Naive thymus-derived CD8-positive, alpha-beta T cell (primary cell): ENCODE results near the gene MUC2. TPM values are rescaled to one million over a fixed set of nuclear protein-coding genes. Genes with fewer than 3 reads are reported as not detected.
"Not testable (repeated sequence)": the region's sequence is repeated elsewhere in the genome, so short reads cannot be mapped to it uniquely, and the experiment has no call there.

Source experiments
- ATAC-seq, 2 donors: fragments of 150-1000 bp; cut with Tn5 transposase in 1 of 2; sonication (Bioruptor Pico), chemical (Tn5 transposase) in 1 of 2; 1 replicate in 1 of 2; 2 replicates in 1 of 2; pipeline ENCODE4 v1.10.0; 2021; ENCODE audit warnings: mild to moderate bottlenecking in 2 of 2, moderate library complexity in 2 of 2
- POLR2A ChIA-PET: fragments of 350-600 bp; sonication (Branson Sonifier 250); formaldehyde crosslinking; loops from one replicate; lab custom pipeline; 2021; ENCODE audit warnings: antibody characterized with exemption; lab: Charles Lee
- DNase-seq, 10 donors: peaks; one replicate each; pipeline versions ENCODE4 v3.0.0 to v3.0.0-alpha.2; 2020 to 2022
- H3K27ac Mint-ChIP-seq, 10 donors: one replicate each; pipeline ENCODE4 v1.8.0; 2020 to 2022; ENCODE audit warnings: mild to moderate bottlenecking in 10 of 10, mixed read lengths in 10 of 10, moderate library complexity in 4 of 10, inconsistent platforms in 1 of 10
- H3K27me3 Mint-ChIP-seq, 5 donors: one replicate each; pipeline ENCODE4 v1.8.0; 2021 to 2022; ENCODE audit warnings: mixed read lengths in 5 of 5
- H3K36me3 Mint-ChIP-seq, 3 donors: one replicate each; pipeline ENCODE4 v1.8.0; 2020 to 2022; ENCODE audit warnings: mixed read lengths in 3 of 3, mild to moderate bottlenecking in 2 of 3, inconsistent platforms in 1 of 3
- H3K4me1 Mint-ChIP-seq, 4 donors: one replicate each; pipeline ENCODE4 v1.8.0; 2021 to 2022; ENCODE audit warnings: mixed read lengths in 4 of 4
- H3K4me3 Mint-ChIP-seq, 10 donors: one replicate each; pipeline ENCODE4 v1.8.0; 2020 to 2022; ENCODE audit warnings: mild to moderate bottlenecking in 10 of 10, mixed read lengths in 10 of 10, moderate library complexity in 6 of 10, inconsistent platforms in 1 of 10
- H3K9me3 Mint-ChIP-seq, 9 donors: one replicate each; pipeline ENCODE4 v1.8.0; 2020 to 2022; ENCODE audit warnings: mixed read lengths in 9 of 9, mild to moderate bottlenecking in 3 of 9, inconsistent platforms in 1 of 9, moderate library complexity in 1 of 9
- polyA plus RNA-seq, 3 donors: library from polyadenylated mRNA; unstranded; fragments of 300-500 nt; fragmentation: Illumina TruSeq; gene quantifications; one replicate each; pipeline ENCODE4 v1.2.3, GENCODE V29; 2021
- total RNA-seq, 8 experiments: library from RNA in 2 of 8; stranded (reverse) in 2 of 8; gene quantifications; one replicate each; pipeline ENCODE4 v1.2.3 and lab custom pipeline; 2021 to 2026

Gene MUC2
- total and polyA plus RNA-seq, 5 experiments from 2014 or later, result not detected

- H3K4me3 Mint-ChIP-seq, H3K9me3 Mint-ChIP-seq, H3K27me3 Mint-ChIP-seq, ATAC-seq, H3K4me1 Mint-ChIP-seq, H3K27ac Mint-ChIP-seq, H3K36me3 Mint-ChIP-seq, POLR2A ChIA-PET: not testable (repeated sequence)
- peak in 1 of 10 donors; percentile 45 for DNase-seq
Observed at GRCh38 chr11:1115292-1115691, 40.6 kb downstream of the MUC2 start.

GRCh38 chr11:1116104-1116503 is 41.4 kb downstream of the MUC2 start:
- Mint-ChIP-seq H3K4me3 (no peak overlapping the region), H3K9me3 (no peaks in the 10 kb centered on the region), H3K27ac (no peak overlapping the region), H3K4me1 (peaks cover 0 to 3% (median 0%) of the 10 kb centered on the region in 4 donors), H3K27me3 (peaks cover 0 to 3% (median 0%) of the 10 kb centered on the region in 5 donors), H3K36me3 (no peaks in the 10 kb centered on the region)
- POLR2A ChIA-PET, result no interaction called here
- no peak for DNase-seq
- no peak for ATAC-seq

GRCh38 chr11:1116666-1117390 is 42.2 kb downstream of the MUC2 start:
- Mint-ChIP-seq H3K27me3 (peaks cover 0 to 8% (median 0%) of the 10 kb centered on the region in 5 donors), H3K4me3 (no peak overlapping the region), H3K9me3 (no peaks in the 10 kb centered on the region), H3K36me3 (no peaks in the 10 kb centered on the region), H3K4me1 (peaks cover 0 to 3% (median 0%) of the 10 kb centered on the region in 4 donors), H3K27ac (peak overlapping the region in 1 of 10 donors; percentile 18)
- peak in 1 of 10 donors; percentile 52 for DNase-seq
- POLR2A ChIA-PET, result no interaction called here
- ATAC-seq, result no peak

- POLR2A ChIA-PET, result no interaction called here
- H3K27me3 Mint-ChIP-seq, result peaks cover 0 to 9% (median 7%) of the 10 kb centered on the region in 5 donors
- DNase-seq, result peak in 1 of 10 donors; percentile 49
- no peak overlapping the region for H3K4me3 Mint-ChIP-seq
- H3K36me3 Mint-ChIP-seq, result no peaks in the 10 kb centered on the region
- H3K9me3 Mint-ChIP-seq, result no peaks in the 10 kb centered on the region
- no peak for ATAC-seq
- no peak overlapping the region for H3K27ac Mint-ChIP-seq
- H3K4me1 Mint-ChIP-seq, result peaks cover 0 to 3% (median 0%) of the 10 kb centered on the region in 4 donors
Observed at GRCh38 chr11:1117992-1118391, 43.3 kb downstream of the MUC2 start.

- no peak for ATAC-seq
- Mint-ChIP-seq H3K9me3 (peaks cover 0 to 3% (median 0%) of the 10 kb centered on the region in 9 donors), H3K4me1 (peaks cover 0 to 3% (median 0%) of the 10 kb centered on the region in 4 donors), H3K36me3 (no peaks in the 10 kb centered on the region), H3K4me3 (no peak overlapping the region), H3K27me3 (peaks cover 0 to 16% (median 11%) of the 10 kb centered on the region in 5 donors), H3K27ac (no peak overlapping the region)
- POLR2A ChIA-PET, result no interaction called here
- DNase-seq, result no peak
Observed at GRCh38 chr11:1118755-1119603, 44.3 kb downstream of the MUC2 start.

- H3K27ac Mint-ChIP-seq, result no peak overlapping the region
- peak in 1 of 10 donors; percentile 55 for DNase-seq
- no peak for ATAC-seq
- H3K4me1 Mint-ChIP-seq, result peaks cover 0 to 4% (median 2%) of the 10 kb centered on the region in 4 donors
- peaks cover 0 to 10% (median 2%) of the 10 kb centered on the region in 9 donors for H3K9me3 Mint-ChIP-seq
- no peaks in the 10 kb centered on the region for H3K36me3 Mint-ChIP-seq
- H3K27me3 Mint-ChIP-seq, result peaks cover 3 to 23% (median 18%) of the 10 kb centered on the region in 5 donors
- POLR2A ChIA-PET, result no interaction called here
- H3K4me3 Mint-ChIP-seq, result no peak overlapping the region
Observed at GRCh38 chr11:1119604-1120146, 45.0 kb downstream of the MUC2 start.

- DNase-seq, result peak in 1 of 10 donors; percentile 60
- H3K27me3 Mint-ChIP-seq, result peaks cover 3 to 26% (median 20%) of the 10 kb centered on the region in 5 donors
Observed at GRCh38 chr11:1120532-1121330, 46.1 kb downstream of the MUC2 start.

GRCh38 chr11:1121331-1121812 is 46.7 kb downstream of the MUC2 start:
- H3K4me3 Mint-ChIP-seq, result no peak overlapping the region
- no peak overlapping the region for H3K27ac Mint-ChIP-seq
- POLR2A ChIA-PET, result no interaction called here
- peaks cover 3 to 26% (median 20%) of the 10 kb centered on the region in 5 donors for H3K27me3 Mint-ChIP-seq
- DNase-seq (peak in 1 of 10 donors; percentile 60), ATAC-seq (no peak)
- peaks cover 0 to 17% (median 2%) of the 10 kb centered on the region in 9 donors for H3K9me3 Mint-ChIP-seq
- H3K36me3 Mint-ChIP-seq, result no peaks in the 10 kb centered on the region
- H3K4me1 Mint-ChIP-seq, result peaks cover 0 to 4% (median 1%) of the 10 kb centered on the region in 4 donors

More at GRCh38 chr11:1120532-1121330, 46.1 kb downstream of the MUC2 start:
- Mint-ChIP-seq H3K36me3 (no peaks in the 10 kb centered on the region), H3K9me3 (peaks cover 0 to 17% (median 2%) of the 10 kb centered on the region in 9 donors), H3K27ac (no peak overlapping the region), H3K4me3 (no peak overlapping the region), H3K4me1 (peaks cover 0 to 4% (median 1%) of the 10 kb centered on the region in 4 donors)
- POLR2A ChIA-PET, result no interaction called here
- no peak for ATAC-seq

GRCh38 chr11:1121813-1122663 is 47.4 kb downstream of the MUC2 start:
- Mint-ChIP-seq H3K9me3 (peaks cover 0 to 17% (median 2%) of the 10 kb centered on the region in 9 donors), H3K27me3 (peaks cover 3 to 26% (median 20%) of the 10 kb centered on the region in 5 donors), H3K4me1 (peaks cover 0 to 4% (median 1%) of the 10 kb centered on the region in 4 donors), H3K36me3 (no peaks in the 10 kb centered on the region), H3K4me3 (no peak overlapping the region), H3K27ac (no peak overlapping the region)
- POLR2A ChIA-PET, result no interaction called here
- ATAC-seq (no peak), DNase-seq (peak in 2 of 10 donors; percentile 15 to 56)

- peaks cover 3 to 26% (median 22%) of the 10 kb centered on the region in 5 donors for H3K27me3 Mint-ChIP-seq
- H3K27ac Mint-ChIP-seq, result no peak overlapping the region
- DNase-seq, result no peak
- H3K4me3 Mint-ChIP-seq, result no peak overlapping the region
- H3K36me3 Mint-ChIP-seq, result no peaks in the 10 kb centered on the region
- H3K4me1 Mint-ChIP-seq, result peaks cover 0 to 4% (median 1%) of the 10 kb centered on the region in 4 donors
- POLR2A ChIA-PET, result no interaction called here
- peaks cover 0 to 17% (median 2%) of the 10 kb centered on the region in 9 donors for H3K9me3 Mint-ChIP-seq
- ATAC-seq, result no peak
Observed at GRCh38 chr11:1122664-1123002, 48.0 kb downstream of the MUC2 start.

GRCh38 chr11:1123970-1124369 is 49.3 kb downstream of the MUC2 start:
- no peak overlapping the region for H3K27ac Mint-ChIP-seq
- H3K4me1 Mint-ChIP-seq, result peaks cover 0 to 4% (median 1%) of the 10 kb centered on the region in 4 donors
- H3K27me3 Mint-ChIP-seq, result peaks cover 3 to 26% (median 25%) of the 10 kb centered on the region in 5 donors
- DNase-seq (no peak), ATAC-seq (no peak)
- H3K36me3 Mint-ChIP-seq, result no peaks in the 10 kb centered on the region
- no peak overlapping the region for H3K4me3 Mint-ChIP-seq
- H3K9me3 Mint-ChIP-seq, result peaks cover 0 to 17% (median 2%) of the 10 kb centered on the region in 9 donors
- POLR2A ChIA-PET, result no interaction called here
